ENCODE results near the gene CYP26A1.
"Not testable (repeated sequence)": the region's sequence is repeated elsewhere in the genome, so short reads cannot be mapped to it uniquely, and the experiment has no call there.

CYP26A1 gene

GRCh38 chr10:93098816-93099215 lies 25.1 kb downstream of the CYP26A1 start:
- Histone ChIP-seq H3K27me3 (ENCODE audit: insufficient read depth, low read length, poor library complexity, severe bottlenecking) (no peaks in the 10 kb centered on the region), H3K9me2 (replicated peaks; ENCODE audit: low read depth, low read length) (no peaks in the 10 kb centered on the region), H3F3A (ENCODE audit: low read depth) (no peaks in the 10 kb centered on the region), H3K79me2 (ENCODE audit: insufficient read depth, low read length) (no peaks in the 10 kb centered on the region), H3K9me3 (ENCODE audit: insufficient read depth, low read depth, low read length) (peaks cover 3% of the 10 kb centered on the region; the same call in 1 of the 2 replicates), H3K9ac (ENCODE audit: low read depth, low read length, poor library complexity, severe bottlenecking) (no peak overlapping the region), H3K36me3 (ENCODE audit: insufficient read depth, low read length) (no peaks in the 10 kb centered on the region), H2AFZ (ENCODE audit: low read length) (no peak overlapping the region), H3K4me2 (ENCODE audit: low read depth, low read length, poor library complexity, severe bottlenecking) (no peak overlapping the region), H3K4me1 (ENCODE audit: insufficient read depth, low read length, poor library complexity, severe bottlenecking) (no peaks in the 10 kb centered on the region), H3K4me3 (ENCODE audit: low read length, poor library complexity, severe bottlenecking) (no peak overlapping the region), H4K20me1 (ENCODE audit: insufficient read depth, low read length, poor library complexity, severe bottlenecking) (no peaks in the 10 kb centered on the region)
- TF ChIP-seq CTCF (conservative IDR thresholded peaks at IDR 0.05; ENCODE audit: low read length) (no peak), EZH2phosphoT487 (IDR thresholded peaks at IDR 0.05; ENCODE audit: borderline replicate concordance) (no peak)

- Histone ChIP-seq H3K4me3 (ENCODE audit: low read length, poor library complexity, severe bottlenecking) (no peak overlapping the region), H3K4me1 (ENCODE audit: insufficient read depth, low read length, poor library complexity, severe bottlenecking) (no peaks in the 10 kb centered on the region), H3K9ac (ENCODE audit: low read depth, low read length, poor library complexity, severe bottlenecking) (no peak overlapping the region), H3K9me3 (ENCODE audit: insufficient read depth, low read depth, low read length) (peaks cover 7% of the 10 kb centered on the region; the same call in 1 of the 2 replicates), H3K79me2 (ENCODE audit: insufficient read depth, low read length) (no peaks in the 10 kb centered on the region), H3K4me2 (ENCODE audit: low read depth, low read length, poor library complexity, severe bottlenecking) (no peak overlapping the region), H4K20me1 (ENCODE audit: insufficient read depth, low read length, poor library complexity, severe bottlenecking) (no peaks in the 10 kb centered on the region), H2AFZ (ENCODE audit: low read length) (no peak overlapping the region), H3K27me3 (ENCODE audit: insufficient read depth, low read length, poor library complexity, severe bottlenecking) (no peaks in the 10 kb centered on the region), H3F3A (ENCODE audit: low read depth) (no peaks in the 10 kb centered on the region), H3K9me2 (replicated peaks; ENCODE audit: low read depth, low read length) (no peaks in the 10 kb centered on the region), H3K36me3 (ENCODE audit: insufficient read depth, low read length) (no peaks in the 10 kb centered on the region)
- TF ChIP-seq CTCF (conservative IDR thresholded peaks at IDR 0.05; ENCODE audit: low read length) (no peak), EZH2phosphoT487 (IDR thresholded peaks at IDR 0.05; ENCODE audit: borderline replicate concordance) (no peak)
Observed at GRCh38 chr10:93099670-93100069, 26.0 kb downstream of the CYP26A1 start.

GRCh38 chr10:93101148-93101547 lies 27.5 kb downstream of the CYP26A1 start:
- H3K36me3 ChIP-seq (ENCODE audit: insufficient read depth, low read length); H3K79me2 ChIP-seq (ENCODE audit: insufficient read depth, low read length); H3K9ac ChIP-seq (ENCODE audit: low read depth, low read length, poor library complexity, severe bottlenecking); H3K9me2 ChIP-seq (replicated peaks; ENCODE audit: low read depth, low read length); H3K4me1 ChIP-seq (ENCODE audit: insufficient read depth, low read length, poor library complexity, severe bottlenecking); H2AFZ ChIP-seq (ENCODE audit: low read length); H3K4me2 ChIP-seq (ENCODE audit: low read depth, low read length, poor library complexity, severe bottlenecking); H3K27me3 ChIP-seq (ENCODE audit: insufficient read depth, low read length, poor library complexity, severe bottlenecking); H4K20me1 ChIP-seq (ENCODE audit: insufficient read depth, low read length, poor library complexity, severe bottlenecking); H3K4me3 ChIP-seq (ENCODE audit: low read length, poor library complexity, severe bottlenecking); H3F3A ChIP-seq (ENCODE audit: low read depth); H3K9me3 ChIP-seq (ENCODE audit: insufficient read depth, low read depth, low read length): not testable (repeated sequence)

GRCh38 chr10:93103953-93104352 lies 30.3 kb downstream of the CYP26A1 start:
- TF ChIP-seq CTCF (conservative IDR thresholded peaks at IDR 0.05; ENCODE audit: low read length), result no peak
- TF ChIP-seq EZH2phosphoT487 (IDR thresholded peaks at IDR 0.05; ENCODE audit: borderline replicate concordance), result no peak
- no peaks in the 10 kb centered on the region for H3K36me3 ChIP-seq (ENCODE audit: insufficient read depth, low read length)

More at GRCh38 chr10:93103953-93104352, 30.3 kb downstream of the CYP26A1 start:
- Histone ChIP-seq H3K27me3 (ENCODE audit: insufficient read depth, low read length, poor library complexity, severe bottlenecking) (no peaks in the 10 kb centered on the region), H3K4me3 (ENCODE audit: low read length, poor library complexity, severe bottlenecking) (no peak overlapping the region), H3K4me1 (ENCODE audit: insufficient read depth, low read length, poor library complexity, severe bottlenecking) (no peaks in the 10 kb centered on the region), H2AFZ (ENCODE audit: low read length) (no peak overlapping the region), H3K9me3 (ENCODE audit: insufficient read depth, low read depth, low read length) (peaks cover 7% of the 10 kb centered on the region; the same call in 1 of the 2 replicates), H4K20me1 (ENCODE audit: insufficient read depth, low read length, poor library complexity, severe bottlenecking) (no peaks in the 10 kb centered on the region), H3F3A (ENCODE audit: low read depth) (no peaks in the 10 kb centered on the region), H3K9ac (ENCODE audit: low read depth, low read length, poor library complexity, severe bottlenecking) (no peak overlapping the region), H3K79me2 (ENCODE audit: insufficient read depth, low read length) (no peaks in the 10 kb centered on the region), H3K4me2 (ENCODE audit: low read depth, low read length, poor library complexity, severe bottlenecking) (no peak overlapping the region), H3K9me2 (replicated peaks; ENCODE audit: low read depth, low read length) (no peaks in the 10 kb centered on the region)

All from Loucy (cell line).